Transverse colon (tissue), 4 donors: Measurements from ENCODE around the gene LRRC8D.

Experiments
- EP300 ChIP-seq: sonication (generic); formaldehyde crosslinking; IDR thresholded peaks from one replicate; pipeline ENCODE4 v1.6.1; 2017; ENCODE audit warnings: antibody characterized with exemption, low read depth
- POLR2A ChIP-seq: fragments of 450-650 bp; IDR thresholded peaks from one replicate; pipeline ENCODE4 v1.6.1; 2016; ENCODE audit warnings: antibody characterized with exemption, mild to moderate bottlenecking, moderate library complexity
- POLR2AphosphoS5 ChIP-seq, 3 donors: sonication (generic); formaldehyde crosslinking; IDR thresholded peaks; one replicate each; pipeline ENCODE4 v1.6.1; 2016; ENCODE audit warnings: antibody characterized with exemption in 3 of 3
- TF ChIP-seq, protein P1 (sequence below), 5 experiments: fragments of 200-600 bp in 3 of 5; fragments of 450-650 bp in 2 of 5; sonication (generic) in 3 of 5; IDR thresholded peaks; 1 replicate in 2 of 5; 2 replicates in 3 of 5; pipeline ENCODE4 v1.5.1; 2016 to 2017; ENCODE audit warnings: antibody characterized with exemption in 5 of 5, inconsistent platforms in 3 of 5, mild to moderate bottlenecking in 2 of 5, moderate library complexity in 1 of 5

GRCh38 chr1:89958851-89959654 lies 138.2 kb downstream of the LRRC8D start:
- TF ChIP-seq, protein P1, sequence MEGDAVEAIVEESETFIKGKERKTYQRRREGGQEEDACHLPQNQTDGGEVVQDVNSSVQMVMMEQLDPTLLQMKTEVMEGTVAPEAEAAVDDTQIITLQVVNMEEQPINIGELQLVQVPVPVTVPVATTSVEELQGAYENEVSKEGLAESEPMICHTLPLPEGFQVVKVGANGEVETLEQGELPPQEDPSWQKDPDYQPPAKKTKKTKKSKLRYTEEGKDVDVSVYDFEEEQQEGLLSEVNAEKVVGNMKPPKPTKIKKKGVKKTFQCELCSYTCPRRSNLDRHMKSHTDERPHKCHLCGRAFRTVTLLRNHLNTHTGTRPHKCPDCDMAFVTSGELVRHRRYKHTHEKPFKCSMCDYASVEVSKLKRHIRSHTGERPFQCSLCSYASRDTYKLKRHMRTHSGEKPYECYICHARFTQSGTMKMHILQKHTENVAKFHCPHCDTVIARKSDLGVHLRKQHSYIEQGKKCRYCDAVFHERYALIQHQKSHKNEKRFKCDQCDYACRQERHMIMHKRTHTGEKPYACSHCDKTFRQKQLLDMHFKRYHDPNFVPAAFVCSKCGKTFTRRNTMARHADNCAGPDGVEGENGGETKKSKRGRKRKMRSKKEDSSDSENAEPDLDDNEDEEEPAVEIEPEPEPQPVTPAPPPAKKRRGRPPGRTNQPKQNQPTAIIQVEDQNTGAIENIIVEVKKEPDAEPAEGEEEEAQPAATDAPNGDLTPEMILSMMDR (IDR thresholded peaks at IDR 0.05), result no peak
- TF ChIP-seq POLR2AphosphoS5 (IDR thresholded peaks at IDR 0.05) (no peak), POLR2A (no peak), EP300 (no peak)
